ENCODE measurements around the gene PTPRD.

The PTPRD gene

GRCh38 chr9:8844549-8844948, 1768.3 kb downstream of the PTPRD start:
- Histone ChIP-seq H3K4me3 (IDR thresholded peaks at IDR 0.05; ENCODE audit: insufficient read depth, low read depth, low read length) (no peak overlapping the region), H2AFZ (ENCODE audit: low read depth) (no peak overlapping the region), H3K4me2 (no peak overlapping the region), H3K27ac (no peak overlapping the region), H4K20me1 (ENCODE audit: insufficient read depth) (no peaks in the 10 kb centered on the region), H3K9ac (no peak overlapping the region), H3K4me1 (ENCODE audit: low read depth, poor library complexity, severe bottlenecking) (no peaks in the 10 kb centered on the region), H3K36me3 (ENCODE audit: insufficient read depth) (no peaks in the 10 kb centered on the region), H3K79me2 (ENCODE audit: insufficient read depth, low read depth) (no peaks in the 10 kb centered on the region), H3K27me3 (ENCODE audit: insufficient read depth, low read depth) (no peaks in the 10 kb centered on the region)
- TF ChIP-seq CTCF (conservative IDR thresholded peaks at IDR 0.05; ENCODE audit: low read depth, low read length): no peak

- H3K4me2 ChIP-seq: no peak overlapping the region
- H3K27me3 ChIP-seq (ENCODE audit: insufficient read depth, low read depth): no peaks in the 10 kb centered on the region
- TF ChIP-seq CTCF (conservative IDR thresholded peaks at IDR 0.05; ENCODE audit: low read depth, low read length): no peak
- no peaks in the 10 kb centered on the region for H3K4me1 ChIP-seq (ENCODE audit: low read depth, poor library complexity, severe bottlenecking)
- no peak overlapping the region for H3K4me3 ChIP-seq (IDR thresholded peaks at IDR 0.05; ENCODE audit: insufficient read depth, low read depth, low read length)
- H2AFZ ChIP-seq (ENCODE audit: low read depth): no peak overlapping the region
- H3K79me2 ChIP-seq (ENCODE audit: insufficient read depth, low read depth): no peaks in the 10 kb centered on the region
- no peaks in the 10 kb centered on the region for H3K36me3 ChIP-seq (ENCODE audit: insufficient read depth)
- H4K20me1 ChIP-seq (ENCODE audit: insufficient read depth): no peaks in the 10 kb centered on the region
- no peak overlapping the region for H3K27ac ChIP-seq
- H3K9ac ChIP-seq: no peak overlapping the region
Observed at GRCh38 chr9:8842402-8843193, 1770.2 kb downstream of the PTPRD start.

- Histone ChIP-seq H3K4me1 (ENCODE audit: low read depth, poor library complexity, severe bottlenecking) (no peaks in the 10 kb centered on the region), H3K27ac (no peak overlapping the region), H4K20me1 (ENCODE audit: insufficient read depth) (no peaks in the 10 kb centered on the region), H3K4me3 (IDR thresholded peaks at IDR 0.05; ENCODE audit: insufficient read depth, low read depth, low read length) (no peak overlapping the region), H3K36me3 (ENCODE audit: insufficient read depth) (no peaks in the 10 kb centered on the region), H3K79me2 (ENCODE audit: insufficient read depth, low read depth) (no peaks in the 10 kb centered on the region), H3K27me3 (ENCODE audit: insufficient read depth, low read depth) (no peaks in the 10 kb centered on the region), H3K4me2 (no peak overlapping the region), H2AFZ (ENCODE audit: low read depth) (no peak overlapping the region), H3K9ac (no peak overlapping the region)
- no peak for TF ChIP-seq CTCF (conservative IDR thresholded peaks at IDR 0.05; ENCODE audit: low read depth, low read length)
Observed at GRCh38 chr9:8838136-8838535, 1774.7 kb downstream of the PTPRD start.

- TF ChIP-seq CTCF (conservative IDR thresholded peaks at IDR 0.05; ENCODE audit: low read depth, low read length): no peak
- H4K20me1 ChIP-seq (ENCODE audit: insufficient read depth): no peaks in the 10 kb centered on the region
- no peak overlapping the region for H3K27ac ChIP-seq
- no peak overlapping the region for H3K4me3 ChIP-seq (IDR thresholded peaks at IDR 0.05; ENCODE audit: insufficient read depth, low read depth, low read length)
- H3K27me3 ChIP-seq (ENCODE audit: insufficient read depth, low read depth): no peaks in the 10 kb centered on the region
- H3K4me1 ChIP-seq (ENCODE audit: low read depth, poor library complexity, severe bottlenecking): no peaks in the 10 kb centered on the region
- no peak overlapping the region for H3K4me2 ChIP-seq
- no peaks in the 10 kb centered on the region for H3K36me3 ChIP-seq (ENCODE audit: insufficient read depth)
- no peak overlapping the region for H2AFZ ChIP-seq (ENCODE audit: low read depth)
- H3K79me2 ChIP-seq (ENCODE audit: insufficient read depth, low read depth): no peaks in the 10 kb centered on the region
- H3K9ac ChIP-seq: no peak overlapping the region
Observed at GRCh38 chr9:8835291-8835690, 1777.5 kb downstream of the PTPRD start.

Measured in KMS-11 (cell line).